Mesodermal cell (in vitro differentiated cells): Measurements from ENCODE around the gene RYR3.

Source experiments
- H3K27ac ChIP-seq: 2 replicates; pipeline ENCODE4 v1.7.0; 2013; ENCODE audit warnings: mild to moderate bottlenecking, low read depth, low read length, moderate library complexity; ENCODE audit not compliant: severe bottlenecking
- H3K36me3 ChIP-seq: 2 replicates; pipeline ENCODE4 v1.7.1; 2013; ENCODE audit warnings: mild to moderate bottlenecking, low read length, moderate library complexity; ENCODE audit not compliant: control insufficient read depth, insufficient read depth
- H3K4me1 ChIP-seq: one replicate; pipeline ENCODE4 v1.7.1; 2013; ENCODE audit warnings: mild to moderate bottlenecking, low read length; ENCODE audit not compliant: insufficient read depth, control insufficient read depth, poor library complexity, severe bottlenecking
- H3K4me3 ChIP-seq: 2 replicates; pipeline ENCODE4 v1.7.0; 2013; ENCODE audit warnings: low read length, control low read depth, mild to moderate bottlenecking; ENCODE audit not compliant: insufficient read depth, poor library complexity, severe bottlenecking; ENCODE audit errors: extremely low read depth
- H3K9me3 ChIP-seq: 2 replicates; pipeline ENCODE4 v1.7.1; 2013; ENCODE audit warnings: mild to moderate bottlenecking, low read length, moderate library complexity; ENCODE audit not compliant: control insufficient read depth
- WGBS, 2 experiments: methylation state at CpG; one replicate each; pipeline ENCODE4 v1.1.5; 2013; ENCODE audit warnings: missing lambda C conversion rate in 2 of 2; ENCODE audit not compliant: insufficient coverage in 2 of 2; 5-methylcytosine and 5-hydroxymethylcytosine counted together

RYR3 gene

GRCh38 chr15:33443708-33444107 lies 132.9 kb downstream of the RYR3 start:
- Histone ChIP-seq H3K4me1 (peaks cover 3% of the 10 kb centered on the region), H3K4me3 (no peak overlapping the region), H3K36me3 (no peaks in the 10 kb centered on the region), H3K9me3 (no peaks in the 10 kb centered on the region), H3K27ac (no peak overlapping the region)
- 71 to 100% methylated on average over 1 of the region's 1 CpG for WGBS, 2 experiments

DNA sequence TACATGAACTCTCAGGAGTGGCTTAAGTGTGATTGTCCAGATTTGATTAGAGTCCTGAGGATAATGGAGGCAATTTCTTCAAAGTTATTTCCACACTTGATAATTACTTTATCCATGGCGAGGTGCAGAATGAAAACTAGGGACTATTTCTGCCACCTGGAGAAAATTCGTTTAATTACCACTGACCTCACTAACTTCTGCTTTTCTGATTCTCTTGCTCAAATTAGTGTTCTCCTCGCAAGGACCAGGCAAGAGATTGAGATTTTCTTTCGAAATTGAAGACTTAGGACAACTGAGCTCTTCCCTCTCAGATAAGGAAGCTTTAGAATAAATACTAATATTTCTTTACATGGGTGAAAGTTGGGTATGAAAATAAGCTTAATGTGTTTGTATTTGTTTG lies 135.2 kb downstream of the RYR3 start:
- no peak overlapping the region for H3K27ac ChIP-seq
- 77 to 94% methylated on average over 2 of the region's 4 CpGs for WGBS, 2 experiments
- H3K4me3 ChIP-seq: no peak overlapping the region
- H3K36me3 ChIP-seq: no peaks in the 10 kb centered on the region
- peaks cover 6% of the 10 kb centered on the region for H3K4me1 ChIP-seq
- H3K9me3 ChIP-seq: no peaks in the 10 kb centered on the region

- WGBS, 2 experiments: 71% methylated on average over 4 of the region's 4 CpGs; no CpG with 5 or more reads in 1 of the 2 experiments
- Histone ChIP-seq H3K27ac (no peak overlapping the region), H3K36me3 (no peaks in the 10 kb centered on the region), H3K4me1 (peaks cover 6% of the 10 kb centered on the region), H3K4me3 (no peak overlapping the region), H3K9me3 (no peaks in the 10 kb centered on the region)
Measured at GRCh38 chr15:33448151-33448550, 137.4 kb downstream of the RYR3 start.

DNA sequence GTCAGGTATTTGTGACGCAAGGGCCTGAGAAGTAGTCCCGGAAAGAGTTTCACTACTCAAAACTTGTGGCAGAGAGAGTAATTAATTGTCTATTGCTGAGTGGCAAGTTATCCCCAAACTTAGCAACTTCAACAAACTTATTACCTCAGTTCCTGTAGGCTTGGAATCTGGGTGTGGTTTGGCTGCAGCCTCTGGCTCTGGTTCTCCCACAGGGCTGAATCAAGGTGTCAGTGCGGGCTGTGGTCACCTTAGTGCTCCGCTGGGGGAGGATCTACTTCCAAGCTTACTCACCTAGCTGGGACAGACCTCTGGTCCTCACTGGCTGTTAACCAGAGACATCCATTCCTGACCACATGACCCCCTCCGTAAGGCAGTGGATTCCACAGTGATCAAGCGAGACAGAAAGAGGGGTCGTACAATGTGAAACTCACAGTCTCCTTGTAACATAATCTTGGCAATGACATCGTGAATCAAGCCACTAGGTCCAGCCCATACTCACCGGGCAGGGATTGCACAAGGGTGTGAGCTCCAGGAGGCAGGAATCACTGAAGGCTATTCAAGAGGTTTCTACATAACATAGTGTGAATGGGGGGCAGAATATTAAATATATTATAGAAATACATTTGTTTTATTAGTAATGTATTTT lies 138.3 kb downstream of the RYR3 start:
- Histone ChIP-seq H3K27ac (no peak overlapping the region), H3K36me3 (no peaks in the 10 kb centered on the region), H3K4me3 (no peak overlapping the region), H3K9me3 (no peaks in the 10 kb centered on the region), H3K4me1 (peaks cover 3% of the 10 kb centered on the region)
- WGBS, 2 experiments: 93 to 94% methylated on average over 6 to 7 of the region's 9 CpGs

GRCh38 chr15:33449810-33450209 lies 139.0 kb downstream of the RYR3 start:
- 88% methylated on average over 1 of the region's 3 CpGs; no CpG with 5 or more reads in 1 of the 2 experiments for WGBS, 2 experiments
- peaks cover 3% of the 10 kb centered on the region for H3K4me1 ChIP-seq
- no peaks in the 10 kb centered on the region for H3K9me3 ChIP-seq
- no peak overlapping the region for H3K4me3 ChIP-seq
- H3K36me3 ChIP-seq: no peaks in the 10 kb centered on the region
- H3K27ac ChIP-seq: no peak overlapping the region

DNA sequence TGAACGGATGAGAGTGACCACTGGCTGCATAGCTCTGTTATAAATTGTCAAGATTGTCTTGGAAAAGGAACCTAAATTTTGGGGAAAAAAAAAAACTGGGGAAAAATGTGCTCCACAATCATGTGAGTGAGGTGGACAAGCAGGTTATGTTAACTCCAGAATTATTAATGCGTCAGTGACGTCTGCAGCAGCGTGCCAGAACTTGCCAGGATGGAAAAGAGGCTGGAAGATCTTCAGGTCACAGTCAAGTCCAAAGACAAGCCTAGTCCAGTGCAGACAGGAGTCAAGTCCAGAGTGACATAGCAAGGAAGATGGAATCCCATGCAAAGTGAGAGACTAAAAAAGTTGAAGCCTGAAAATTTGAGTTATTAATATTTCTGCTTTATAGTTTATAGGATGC lies 140.6 kb downstream of the RYR3 start:
- no peak overlapping the region for H3K27ac ChIP-seq
- no peaks in the 10 kb centered on the region for H3K9me3 ChIP-seq
- H3K4me1 ChIP-seq: peaks cover 3% of the 10 kb centered on the region
- no peak overlapping the region for H3K4me3 ChIP-seq
- 93 to 96% methylated on average over 4 of the region's 4 CpGs for WGBS, 2 experiments
- H3K36me3 ChIP-seq: no peaks in the 10 kb centered on the region

- H3K4me3 ChIP-seq: no peak overlapping the region
- 87 to 100% methylated on average over 2 to 3 of the region's 3 CpGs for WGBS, 2 experiments
- H3K36me3 ChIP-seq: no peaks in the 10 kb centered on the region
- no peak overlapping the region for H3K27ac ChIP-seq
- peaks cover 3% of the 10 kb centered on the region for H3K4me1 ChIP-seq
- no peaks in the 10 kb centered on the region for H3K9me3 ChIP-seq
Measured at GRCh38 chr15:33453761-33454160, 143.0 kb downstream of the RYR3 start.

- Histone ChIP-seq H3K4me3 (no peak overlapping the region), H3K4me1 (no peaks in the 10 kb centered on the region), H3K27ac (no peak overlapping the region), H3K36me3 (no peaks in the 10 kb centered on the region), H3K9me3 (no peaks in the 10 kb centered on the region)
- 75 to 91% methylated on average over 6 of the region's 7 CpGs for WGBS, 2 experiments
Measured at GRCh38 chr15:33454346-33454745, 143.6 kb downstream of the RYR3 start.

DNA sequence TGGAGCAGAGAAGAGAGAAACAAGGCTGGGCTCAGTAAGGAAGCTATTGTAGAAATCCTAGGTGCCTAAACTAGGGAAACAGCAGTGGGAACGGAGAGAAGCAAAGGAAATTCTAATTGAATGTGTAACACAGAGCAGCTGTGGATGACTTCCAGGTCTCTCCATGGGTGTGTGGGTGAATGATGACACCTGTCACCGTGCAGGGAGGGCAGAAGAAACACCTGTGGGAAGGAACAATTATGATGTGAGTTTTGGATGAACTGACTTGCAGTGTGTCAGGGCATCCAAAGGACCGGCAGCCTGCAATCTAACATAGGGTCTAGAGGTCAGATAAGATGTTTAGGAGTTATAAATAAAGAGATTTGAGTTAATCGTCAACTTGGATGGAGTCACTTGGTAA lies 144.2 kb downstream of the RYR3 start:
- Histone ChIP-seq H3K9me3 (no peaks in the 10 kb centered on the region), H3K4me1 (no peaks in the 10 kb centered on the region), H3K4me3 (no peak overlapping the region), H3K27ac (no peak overlapping the region), H3K36me3 (no peaks in the 10 kb centered on the region)
- WGBS, 2 experiments: 85 to 89% methylated on average over 3 to 4 of the region's 4 CpGs

GRCh38 chr15:33458421-33458820 lies 147.7 kb downstream of the RYR3 start:
- Histone ChIP-seq H3K9me3 (no peaks in the 10 kb centered on the region), H3K27ac (no peak overlapping the region), H3K4me1 (no peaks in the 10 kb centered on the region), H3K4me3 (no peak overlapping the region), H3K36me3 (no peaks in the 10 kb centered on the region)
- WGBS, 2 experiments: no CpG with 5 or more reads among the region's 2 CpGs

- Histone ChIP-seq H3K27ac (no peak overlapping the region), H3K4me3 (no peak overlapping the region), H3K36me3 (no peaks in the 10 kb centered on the region), H3K4me1 (no peaks in the 10 kb centered on the region), H3K9me3 (no peaks in the 10 kb centered on the region)
- 88 to 93% methylated on average over 5 to 6 of the region's 6 CpGs for WGBS, 2 experiments
Measured at GRCh38 chr15:33460166-33460805, 149.5 kb downstream of the RYR3 start.
